ENCODE data around the gene LRBA. TPM values are rescaled to one million over a fixed set of nuclear protein-coding genes. Genes with fewer than 3 reads are reported as not detected.
"Not testable (repeated sequence)": the region's sequence is repeated elsewhere in the genome, so short reads cannot be mapped to it uniquely, and the experiment has no call there.

Gene LRBA
- polyA plus RNA-seq, 1 donor = 25.7 TPM

GRCh38 chr4:150583287-150584110 lies 431.6 kb downstream of the LRBA start:
- DNase-seq = peak; percentile 42

- DNase-seq = peak; percentile 27
Observed at GRCh38 chr4:150582873-150583286, 432.2 kb downstream of the LRBA start.

- DNase-seq = peak; percentile 31
Observed at GRCh38 chr4:150582146-150582872, 432.8 kb downstream of the LRBA start, which contains the start of gene MAB21L2. Gene MAB21L2 (plus strand): TSS chr4:150582151. CDS start chr4:150583030, 879 bp downstream.

GRCh38 chr4:150581641-150582051 lies 433.4 kb downstream of the LRBA start:
- DNase-seq = peak; percentile 44

- no peak for DNase-seq
Observed at GRCh38 chr4:150581056-150581605, 434.0 kb downstream of the LRBA start.

- DNase-seq = no peak
Observed at GRCh38 chr4:150580306-150580705, 434.8 kb downstream of the LRBA start.

GRCh38 chr4:150579551-150580234 lies 435.4 kb downstream of the LRBA start:
- peak; percentile 46 for DNase-seq

GRCh38 chr4:150578745-150579501 lies 436.2 kb downstream of the LRBA start:
- peak; percentile 36 for DNase-seq

- DNase-seq = no peak
Observed at GRCh38 chr4:150577796-150578195, 437.3 kb downstream of the LRBA start.

GRCh38 chr4:150574678-150575077 lies 440.4 kb downstream of the LRBA start:
- DNase-seq = no peak

GRCh38 chr4:150573534-150573933 lies 441.6 kb downstream of the LRBA start:
- no peak for DNase-seq

GRCh38 chr4:150572704-150573504 lies 442.2 kb downstream of the LRBA start:
- DNase-seq = no peak

- DNase-seq = no peak
Observed at GRCh38 chr4:150570862-150571261, 444.2 kb downstream of the LRBA start.

GRCh38 chr4:150569998-150570535 lies 445.0 kb downstream of the LRBA start:
- DNase-seq = no peak

- no peak for DNase-seq
Observed at GRCh38 chr4:150569384-150569987, 445.6 kb downstream of the LRBA start.

- no peak for DNase-seq
Observed at GRCh38 chr4:150567070-150567469, 448.0 kb downstream of the LRBA start.

- DNase-seq = not testable (repeated sequence)
Observed at GRCh38 chr4:150564967-150565366, 450.1 kb downstream of the LRBA start.

GRCh38 chr4:150562751-150563150 lies 452.3 kb downstream of the LRBA start:
- DNase-seq = no peak

GRCh38 chr4:150562250-150562649 lies 452.8 kb downstream of the LRBA start:
- DNase-seq = no peak

- no peak for DNase-seq
Observed at GRCh38 chr4:150561143-150561737, 453.8 kb downstream of the LRBA start.
